ENCODE measurements around the gene RPA3. TPM values are rescaled to one million over a fixed set of nuclear protein-coding genes. Genes with fewer than 3 reads are reported as not detected.

RPA3 gene
- total RNA-seq, 1 donor from 2014 or later, result 20.7 TPM

- H3K4me1 Mint-ChIP-seq (ENCODE audit: low read depth, unreplicated experiment), result peaks cover 46% of the 10 kb centered on the region
- H3K27ac Mint-ChIP-seq (ENCODE audit: unreplicated experiment), result no peak overlapping the region
- no peak overlapping the region for H3K4me3 Mint-ChIP-seq (ENCODE audit: unreplicated experiment)
- no peaks in the 10 kb centered on the region for H3K9me3 Mint-ChIP-seq (ENCODE audit: unreplicated experiment)
- no peaks in the 10 kb centered on the region for H3K36me3 Mint-ChIP-seq (ENCODE audit: unreplicated experiment)
- TF ChIP-seq CTCF (IDR thresholded peaks at IDR 0.05; ENCODE audit: partially characterized antibody, unreplicated experiment), result no peak
- no peak for DNase-seq
- no peaks in the 10 kb centered on the region for H3K27me3 Mint-ChIP-seq (ENCODE audit: unreplicated experiment)
Observed at GRCh38 chr7:7704867-7705266, 13.5 kb downstream of the RPA3 start.

GRCh38 chr7:7703427-7703826 is 15.0 kb downstream of the RPA3 start:
- no peak for TF ChIP-seq CTCF (IDR thresholded peaks at IDR 0.05; ENCODE audit: partially characterized antibody, unreplicated experiment)
- no peak overlapping the region for H3K4me3 Mint-ChIP-seq (ENCODE audit: unreplicated experiment)
- H3K36me3 Mint-ChIP-seq (ENCODE audit: unreplicated experiment), result no peaks in the 10 kb centered on the region
- H3K27me3 Mint-ChIP-seq (ENCODE audit: unreplicated experiment), result no peaks in the 10 kb centered on the region
- no peak for DNase-seq
- H3K4me1 Mint-ChIP-seq (ENCODE audit: low read depth, unreplicated experiment), result peaks cover 41% of the 10 kb centered on the region
- no peaks in the 10 kb centered on the region for H3K9me3 Mint-ChIP-seq (ENCODE audit: unreplicated experiment)
- H3K27ac Mint-ChIP-seq (ENCODE audit: unreplicated experiment), result no peak overlapping the region

GRCh38 chr7:7702826-7703225 is 15.6 kb downstream of the RPA3 start:
- no peaks in the 10 kb centered on the region for H3K9me3 Mint-ChIP-seq (ENCODE audit: unreplicated experiment)
- no peaks in the 10 kb centered on the region for H3K36me3 Mint-ChIP-seq (ENCODE audit: unreplicated experiment)
- H3K27me3 Mint-ChIP-seq (ENCODE audit: unreplicated experiment), result no peaks in the 10 kb centered on the region
- DNase-seq, result no peak
- H3K27ac Mint-ChIP-seq (ENCODE audit: unreplicated experiment), result no peak overlapping the region
- H3K4me3 Mint-ChIP-seq (ENCODE audit: unreplicated experiment), result no peak overlapping the region
- H3K4me1 Mint-ChIP-seq (ENCODE audit: low read depth, unreplicated experiment), result peaks cover 38% of the 10 kb centered on the region
- no peak for TF ChIP-seq CTCF (IDR thresholded peaks at IDR 0.05; ENCODE audit: partially characterized antibody, unreplicated experiment)

- no peaks in the 10 kb centered on the region for H3K36me3 Mint-ChIP-seq (ENCODE audit: unreplicated experiment)
- peaks cover 35% of the 10 kb centered on the region for H3K4me1 Mint-ChIP-seq (ENCODE audit: low read depth, unreplicated experiment)
- no peaks in the 10 kb centered on the region for H3K27me3 Mint-ChIP-seq (ENCODE audit: unreplicated experiment)
- H3K9me3 Mint-ChIP-seq (ENCODE audit: unreplicated experiment), result no peaks in the 10 kb centered on the region
- no peak for DNase-seq
- H3K27ac Mint-ChIP-seq (ENCODE audit: unreplicated experiment), result no peak overlapping the region
- H3K4me3 Mint-ChIP-seq (ENCODE audit: unreplicated experiment), result no peak overlapping the region
- no peak for TF ChIP-seq CTCF (IDR thresholded peaks at IDR 0.05; ENCODE audit: partially characterized antibody, unreplicated experiment)
Observed at GRCh38 chr7:7701527-7701926, 16.9 kb downstream of the RPA3 start.

- Mint-ChIP-seq H3K9me3 (ENCODE audit: unreplicated experiment) (no peaks in the 10 kb centered on the region), H3K4me1 (ENCODE audit: low read depth, unreplicated experiment) (peaks cover 30% of the 10 kb centered on the region)
Observed at GRCh38 chr7:7699970-7700369, 18.4 kb downstream of the RPA3 start.

More at GRCh38 chr7:7699970-7700369, 18.4 kb downstream of the RPA3 start:
- Mint-ChIP-seq H3K27ac (ENCODE audit: unreplicated experiment) (no peak overlapping the region), H3K36me3 (ENCODE audit: unreplicated experiment) (no peaks in the 10 kb centered on the region), H3K4me3 (ENCODE audit: unreplicated experiment) (no peak overlapping the region), H3K27me3 (ENCODE audit: unreplicated experiment) (no peaks in the 10 kb centered on the region)
- no peak for DNase-seq
- no peak for TF ChIP-seq CTCF (IDR thresholded peaks at IDR 0.05; ENCODE audit: partially characterized antibody, unreplicated experiment)

Measured in glutamatergic neuron (in vitro differentiated cells).